ENCODE data around the gene SPATA6.

The SPATA6 gene

DNA sequence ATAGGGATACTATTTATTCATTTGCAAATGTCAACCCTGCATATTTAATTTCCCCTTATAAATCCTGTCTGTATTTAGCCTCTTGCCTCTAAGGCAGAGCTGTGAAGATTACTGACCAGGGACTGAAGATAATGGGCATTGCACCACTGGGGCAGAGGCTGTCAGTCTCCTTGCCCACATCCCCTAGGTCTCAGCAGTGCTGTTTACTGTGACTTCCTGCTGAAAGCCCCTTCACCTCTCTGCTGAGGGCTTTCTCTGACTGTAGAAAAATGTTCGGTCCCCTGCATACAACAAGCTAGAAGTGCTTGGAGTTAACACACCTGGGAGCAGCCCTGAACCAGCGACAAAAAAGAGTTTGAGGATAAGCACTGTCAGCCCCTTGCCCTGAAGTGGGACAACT is 220.7 kb downstream of the SPATA6 start:
- DNase-seq (ENCODE audit: low spot score): no peak

DNA sequence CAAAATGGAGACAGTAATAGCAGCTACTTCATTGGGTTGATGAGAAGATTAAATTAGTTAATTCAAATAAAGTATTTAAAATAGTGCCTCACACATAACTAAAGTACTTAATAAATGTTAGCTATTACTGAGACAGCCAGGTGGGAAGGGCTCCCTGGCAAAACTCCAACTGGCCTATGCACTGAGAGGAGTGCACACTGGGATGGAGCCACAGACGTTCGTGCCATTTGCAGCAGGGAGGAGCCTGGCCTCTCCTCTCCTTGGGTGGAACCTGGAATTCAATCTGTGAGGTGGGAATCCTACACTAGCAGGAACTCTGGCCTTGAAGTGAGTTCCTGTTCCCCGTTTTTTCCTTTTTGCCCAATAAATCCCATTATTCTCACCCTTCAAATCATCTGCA is 221.4 kb downstream of the SPATA6 start:
- DNase-seq (ENCODE audit: low spot score): no peak

DNA sequence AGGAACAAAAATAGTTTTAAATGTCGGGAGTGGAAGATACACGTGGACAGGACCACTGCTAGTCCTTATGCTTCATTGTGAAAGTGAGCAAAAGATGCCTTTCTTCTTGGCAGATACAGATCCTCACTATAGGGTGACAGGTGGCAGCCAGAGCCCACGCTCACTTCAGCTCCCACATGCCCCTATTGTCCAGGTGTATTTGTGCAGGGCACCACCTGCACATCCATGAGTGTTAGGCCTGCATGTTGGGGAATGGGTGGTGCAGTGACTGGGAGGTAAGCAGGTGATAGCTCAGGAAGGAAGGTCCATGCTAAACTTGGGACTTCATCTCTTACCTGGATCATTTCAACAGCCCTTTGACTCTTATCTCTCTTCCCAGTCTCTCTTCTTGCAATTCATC is 222.1 kb downstream of the SPATA6 start:
- no peak for DNase-seq (ENCODE audit: low spot score)

DNA sequence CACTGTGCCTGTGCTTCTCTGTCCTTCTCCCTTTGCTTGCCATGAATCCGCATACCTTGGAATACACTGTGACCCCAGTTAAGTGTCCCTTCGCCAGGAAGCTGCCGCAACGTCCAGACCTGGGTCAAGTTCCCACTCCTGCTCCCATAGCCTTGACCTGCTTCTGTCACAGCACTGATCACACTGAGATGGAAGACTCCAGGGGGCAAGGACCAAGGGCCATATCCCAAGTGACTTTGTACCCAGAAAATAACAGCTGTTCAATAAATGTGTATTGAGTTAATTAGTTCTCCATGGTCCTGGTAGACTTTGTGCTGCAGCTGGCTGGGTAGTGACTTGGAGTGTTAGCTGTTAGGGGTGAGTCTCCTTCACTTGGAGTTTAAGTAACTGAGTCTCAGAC is 223.6 kb downstream of the SPATA6 start:
- DNase-seq (ENCODE audit: low spot score): no peak

DNA sequence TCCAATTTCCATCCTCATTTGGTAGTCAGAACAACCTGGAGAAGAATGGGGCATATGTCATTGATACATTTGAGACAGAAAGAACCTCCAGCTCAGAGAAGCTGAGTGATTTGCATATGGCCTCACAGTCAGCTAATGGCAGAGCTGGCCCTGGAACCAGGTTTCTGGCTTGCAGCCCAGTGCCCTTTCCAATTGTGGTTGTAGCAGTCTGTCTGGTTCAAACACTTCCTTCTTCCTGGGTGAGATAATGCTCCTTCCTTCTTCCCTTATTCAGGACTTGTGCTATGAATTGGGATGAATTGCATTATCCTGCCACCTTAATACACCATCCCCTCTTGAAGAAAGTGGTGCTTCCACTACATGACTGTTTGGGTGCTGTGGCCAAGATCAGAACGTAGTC is 225.3 kb downstream of the SPATA6 start:
- DNase-seq (ENCODE audit: low spot score): peak; percentile 62

Measured in Ammon's horn (tissue), 1 donor.